SK-N-SH (cell line): Measurements from ENCODE around the gene HIGD2B.

Experiments used
- GABPA ChIP-seq: IDR thresholded peaks from 2 replicates; pipeline ENCODE4 v1.4.0; 2012; ENCODE audit warnings: low read depth, mild to moderate bottlenecking
- GATA2 ChIP-seq: sonication (generic); formaldehyde crosslinking; IDR thresholded peaks from 2 replicates; pipeline ENCODE4 v1.5.0; 2020; ENCODE audit warnings: mild to moderate bottlenecking, missing genetic modification reagents
- JUND ChIP-seq: IDR thresholded peaks from 2 replicates; pipeline ENCODE4 v1.4.0; 2012
- MEF2A ChIP-seq: IDR thresholded peaks from 2 replicates; pipeline ENCODE4 v1.4.0; 2012; ENCODE audit warnings: low read depth, borderline replicate concordance
- NRF1 ChIP-seq: IDR thresholded peaks from 2 replicates; pipeline ENCODE4 v1.6.1; 2012; ENCODE audit warnings: low read depth, mild to moderate bottlenecking, low read length
- RFX5 ChIP-seq: IDR thresholded peaks from 2 replicates; pipeline ENCODE4 v1.6.1; 2012; ENCODE audit warnings: mild to moderate bottlenecking, improper control_type of control experiment, low read length
- TF ChIP-seq, protein P1 (sequence below): fragments of 200-600 bp; sonication (generic); IDR thresholded peaks from 2 replicates; pipeline ENCODE4 v1.6.1; 2017; ENCODE audit warnings: antibody characterized with exemption, mild to moderate bottlenecking, moderate library complexity
- TF ChIP-seq, protein P2 (sequence below): IDR thresholded peaks from 2 replicates; pipeline ENCODE4 v1.6.1; 2012; ENCODE audit warnings: mild to moderate bottlenecking, low read depth, low read length, moderate library complexity
- TF ChIP-seq, protein P3 (sequence below): fragments of 150-350 bp; IDR thresholded peaks from 2 replicates; pipeline ENCODE4 v1.6.1; 2017; ENCODE audit warnings: antibody characterized with exemption, low read length, low read depth, borderline replicate concordance

DNA sequence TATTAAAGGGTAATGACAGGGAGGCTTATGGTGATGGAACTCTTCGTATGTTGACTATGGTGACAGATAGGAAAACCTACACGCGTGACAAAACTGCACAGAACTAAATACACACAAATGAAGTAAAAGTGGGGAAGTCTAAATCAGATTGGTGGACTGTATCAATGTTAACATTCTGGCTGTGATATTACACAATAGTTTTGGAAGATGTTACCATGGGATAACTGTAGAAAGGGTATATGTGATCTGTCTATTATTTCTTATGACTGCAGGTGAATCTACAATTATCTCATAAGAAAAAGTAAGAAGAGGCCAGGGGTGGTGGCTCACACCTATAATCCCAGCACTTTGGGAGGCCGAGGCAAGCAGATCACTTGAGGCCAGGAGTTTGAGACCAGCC lies 9.1 kb downstream of the HIGD2B start:
- TF ChIP-seq JUND (no peak), RFX5 (no peak), NRF1 (no peak), GATA2 (CRISPR knock-in tag) (no peak), GABPA (no peak), MEF2A (no peak)
- TF ChIP-seq, protein P1, sequence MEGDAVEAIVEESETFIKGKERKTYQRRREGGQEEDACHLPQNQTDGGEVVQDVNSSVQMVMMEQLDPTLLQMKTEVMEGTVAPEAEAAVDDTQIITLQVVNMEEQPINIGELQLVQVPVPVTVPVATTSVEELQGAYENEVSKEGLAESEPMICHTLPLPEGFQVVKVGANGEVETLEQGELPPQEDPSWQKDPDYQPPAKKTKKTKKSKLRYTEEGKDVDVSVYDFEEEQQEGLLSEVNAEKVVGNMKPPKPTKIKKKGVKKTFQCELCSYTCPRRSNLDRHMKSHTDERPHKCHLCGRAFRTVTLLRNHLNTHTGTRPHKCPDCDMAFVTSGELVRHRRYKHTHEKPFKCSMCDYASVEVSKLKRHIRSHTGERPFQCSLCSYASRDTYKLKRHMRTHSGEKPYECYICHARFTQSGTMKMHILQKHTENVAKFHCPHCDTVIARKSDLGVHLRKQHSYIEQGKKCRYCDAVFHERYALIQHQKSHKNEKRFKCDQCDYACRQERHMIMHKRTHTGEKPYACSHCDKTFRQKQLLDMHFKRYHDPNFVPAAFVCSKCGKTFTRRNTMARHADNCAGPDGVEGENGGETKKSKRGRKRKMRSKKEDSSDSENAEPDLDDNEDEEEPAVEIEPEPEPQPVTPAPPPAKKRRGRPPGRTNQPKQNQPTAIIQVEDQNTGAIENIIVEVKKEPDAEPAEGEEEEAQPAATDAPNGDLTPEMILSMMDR: no peak
- TF ChIP-seq, protein P2, sequence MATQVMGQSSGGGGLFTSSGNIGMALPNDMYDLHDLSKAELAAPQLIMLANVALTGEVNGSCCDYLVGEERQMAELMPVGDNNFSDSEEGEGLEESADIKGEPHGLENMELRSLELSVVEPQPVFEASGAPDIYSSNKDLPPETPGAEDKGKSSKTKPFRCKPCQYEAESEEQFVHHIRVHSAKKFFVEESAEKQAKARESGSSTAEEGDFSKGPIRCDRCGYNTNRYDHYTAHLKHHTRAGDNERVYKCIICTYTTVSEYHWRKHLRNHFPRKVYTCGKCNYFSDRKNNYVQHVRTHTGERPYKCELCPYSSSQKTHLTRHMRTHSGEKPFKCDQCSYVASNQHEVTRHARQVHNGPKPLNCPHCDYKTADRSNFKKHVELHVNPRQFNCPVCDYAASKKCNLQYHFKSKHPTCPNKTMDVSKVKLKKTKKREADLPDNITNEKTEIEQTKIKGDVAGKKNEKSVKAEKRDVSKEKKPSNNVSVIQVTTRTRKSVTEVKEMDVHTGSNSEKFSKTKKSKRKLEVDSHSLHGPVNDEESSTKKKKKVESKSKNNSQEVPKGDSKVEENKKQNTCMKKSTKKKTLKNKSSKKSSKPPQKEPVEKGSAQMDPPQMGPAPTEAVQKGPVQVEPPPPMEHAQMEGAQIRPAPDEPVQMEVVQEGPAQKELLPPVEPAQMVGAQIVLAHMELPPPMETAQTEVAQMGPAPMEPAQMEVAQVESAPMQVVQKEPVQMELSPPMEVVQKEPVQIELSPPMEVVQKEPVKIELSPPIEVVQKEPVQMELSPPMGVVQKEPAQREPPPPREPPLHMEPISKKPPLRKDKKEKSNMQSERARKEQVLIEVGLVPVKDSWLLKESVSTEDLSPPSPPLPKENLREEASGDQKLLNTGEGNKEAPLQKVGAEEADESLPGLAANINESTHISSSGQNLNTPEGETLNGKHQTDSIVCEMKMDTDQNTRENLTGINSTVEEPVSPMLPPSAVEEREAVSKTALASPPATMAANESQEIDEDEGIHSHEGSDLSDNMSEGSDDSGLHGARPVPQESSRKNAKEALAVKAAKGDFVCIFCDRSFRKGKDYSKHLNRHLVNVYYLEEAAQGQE: no peak
- TF ChIP-seq, protein P3, sequence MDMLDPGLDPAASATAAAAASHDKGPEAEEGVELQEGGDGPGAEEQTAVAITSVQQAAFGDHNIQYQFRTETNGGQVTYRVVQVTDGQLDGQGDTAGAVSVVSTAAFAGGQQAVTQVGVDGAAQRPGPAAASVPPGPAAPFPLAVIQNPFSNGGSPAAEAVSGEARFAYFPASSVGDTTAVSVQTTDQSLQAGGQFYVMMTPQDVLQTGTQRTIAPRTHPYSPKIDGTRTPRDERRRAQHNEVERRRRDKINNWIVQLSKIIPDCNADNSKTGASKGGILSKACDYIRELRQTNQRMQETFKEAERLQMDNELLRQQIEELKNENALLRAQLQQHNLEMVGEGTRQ: no peak
